ENCODE data around the gene CR1. TPM values are rescaled to one million over a fixed set of nuclear protein-coding genes. Genes with fewer than 3 reads are reported as not detected.
"Not testable (repeated sequence)": the region's sequence is repeated elsewhere in the genome, so short reads cannot be mapped to it uniquely, and the experiment has no call there.

Gene CR1
- total RNA-seq, 1 donor from 2014 or later: 10.1 TPM

DNA sequence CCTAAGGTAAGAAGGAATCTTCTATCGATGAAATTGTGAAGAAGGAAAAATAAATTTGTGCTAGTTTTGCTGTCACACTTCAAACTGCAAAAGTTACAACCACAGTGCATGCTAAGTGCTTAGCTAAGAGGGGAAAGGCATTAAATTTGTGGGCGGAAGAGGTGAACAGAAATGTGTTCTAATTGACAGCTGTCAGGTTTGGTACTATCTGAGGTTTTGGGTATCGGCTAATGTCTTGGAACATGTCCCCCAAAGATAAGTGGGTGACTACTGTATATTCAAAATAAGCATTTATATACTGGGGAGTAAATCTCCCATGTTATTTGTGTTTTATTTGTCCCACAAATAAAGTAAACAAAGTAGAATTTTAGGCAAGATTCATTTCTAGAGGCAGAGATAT lies 8.0 kb downstream of the CR1 start:
- no peak for DNase-seq (ENCODE audit: low spot score)

GRCh38 chr1:207504438-207504837 lies 8.5 kb downstream of the CR1 start:
- no peak for DNase-seq (ENCODE audit: low spot score)

GRCh38 chr1:207510444-207510843 lies 14.5 kb downstream of the CR1 start:
- no peak for DNase-seq (ENCODE audit: low spot score)

DNA sequence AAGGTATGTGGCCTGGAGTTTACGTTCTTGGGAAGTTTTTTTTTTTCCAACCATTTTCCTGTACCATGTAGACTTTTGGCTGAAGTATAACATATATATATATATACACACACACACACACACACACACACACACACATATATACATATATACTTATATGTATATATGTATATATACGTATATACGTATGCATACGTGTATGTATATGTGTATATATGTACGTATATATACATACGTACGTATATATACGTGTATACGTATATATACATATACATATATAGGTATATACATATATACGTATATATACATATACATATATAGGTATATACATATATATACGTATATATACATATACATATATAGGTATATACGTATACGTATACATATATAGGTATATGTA lies 18.9 kb downstream of the CR1 start:
- no peak for DNase-seq (ENCODE audit: low spot score)

- no peak for DNase-seq (ENCODE audit: low spot score)
Observed at GRCh38 chr1:207516729-207517128, 20.8 kb downstream of the CR1 start.

GRCh38 chr1:207518608-207519236 lies 22.8 kb downstream of the CR1 start:
- DNase-seq (ENCODE audit: low spot score): no peak

DNA sequence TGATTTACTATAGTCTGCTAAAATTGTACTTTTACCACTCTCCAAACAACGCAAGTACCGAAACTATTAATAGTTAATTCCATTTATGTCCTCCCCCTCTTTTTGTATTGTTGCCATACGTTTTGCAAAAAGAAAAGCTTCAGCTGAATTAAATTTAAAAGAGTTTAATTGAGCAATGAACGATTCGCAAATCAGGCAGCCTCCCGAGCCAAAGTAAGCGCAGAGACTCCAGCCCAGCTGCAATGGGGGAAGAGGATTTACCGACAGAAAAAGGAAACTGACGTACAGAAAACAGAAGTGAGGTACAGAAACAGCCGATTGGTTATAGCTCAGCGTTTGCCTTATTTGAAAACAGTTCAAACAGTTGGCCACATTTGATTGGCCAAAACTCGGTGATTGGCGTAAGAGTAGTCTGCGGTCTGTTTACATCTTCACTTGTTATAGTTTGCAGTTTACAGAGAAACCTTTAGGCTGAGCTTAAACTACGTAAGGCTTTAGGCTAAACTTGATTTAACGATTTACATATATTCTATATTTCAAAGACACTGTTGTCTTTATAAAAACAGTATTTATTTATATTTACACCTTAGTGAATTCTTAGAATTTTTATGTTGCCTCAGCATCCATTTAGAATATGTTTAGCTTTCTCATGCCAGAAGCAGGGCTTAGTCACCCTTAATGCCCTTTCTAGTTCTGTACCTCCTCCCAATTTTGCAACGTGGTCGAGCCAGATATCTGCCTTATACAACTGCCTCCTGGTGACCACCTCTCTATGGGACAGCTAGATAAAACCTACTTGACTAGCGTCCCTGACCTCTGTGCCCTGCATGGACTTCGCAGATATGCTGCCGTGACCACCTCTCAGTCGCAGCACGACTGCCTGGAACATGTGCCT lies 23.8 kb downstream of the CR1 start:
- no peak for DNase-seq (ENCODE audit: low spot score)

DNA sequence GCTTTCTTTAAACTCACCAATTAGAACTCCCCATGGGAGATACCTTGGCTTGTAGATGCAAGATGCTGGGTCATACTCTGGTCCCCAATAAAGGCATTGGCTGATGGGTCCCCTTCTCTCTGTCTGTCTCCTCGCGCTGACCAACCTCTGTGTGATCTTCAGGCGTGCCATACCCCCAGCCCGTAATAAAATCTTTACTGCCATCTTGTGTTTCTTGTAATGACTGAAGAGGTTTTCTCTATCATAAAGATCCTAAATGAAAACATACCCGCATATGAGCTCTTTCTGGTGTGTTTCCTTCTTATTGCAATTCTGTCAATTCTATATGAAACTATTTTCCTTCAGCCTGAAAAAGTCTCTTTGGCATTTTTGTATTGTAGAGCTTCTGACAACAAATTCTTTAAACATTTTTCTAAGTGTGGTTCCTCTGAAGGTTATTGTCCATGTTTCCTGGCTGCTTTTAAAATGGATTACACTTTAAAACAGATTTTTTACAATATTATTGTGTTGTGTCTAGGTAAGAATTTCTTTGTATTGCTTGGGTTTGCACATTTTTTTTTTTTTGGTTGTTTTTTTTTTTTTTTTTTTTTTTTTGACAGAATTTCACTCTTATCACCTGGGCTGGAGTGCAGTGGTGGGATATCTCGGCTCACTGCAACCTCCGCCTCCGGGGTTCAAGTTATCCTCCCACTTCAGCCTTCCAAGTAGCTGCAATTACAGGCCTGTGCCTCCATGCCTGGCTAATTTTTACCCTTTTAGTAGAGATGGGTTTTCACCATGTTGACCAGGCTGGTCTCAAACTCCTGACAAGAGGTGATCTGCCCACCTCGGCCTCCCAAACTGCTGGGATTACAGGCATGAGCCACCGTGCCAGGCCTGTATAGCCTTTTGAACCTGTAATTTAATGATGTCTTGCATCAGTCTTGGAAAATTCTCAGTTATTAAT lies 24.7 kb downstream of the CR1 start:
- not testable (repeated sequence) for DNase-seq (ENCODE audit: low spot score)

DNA sequence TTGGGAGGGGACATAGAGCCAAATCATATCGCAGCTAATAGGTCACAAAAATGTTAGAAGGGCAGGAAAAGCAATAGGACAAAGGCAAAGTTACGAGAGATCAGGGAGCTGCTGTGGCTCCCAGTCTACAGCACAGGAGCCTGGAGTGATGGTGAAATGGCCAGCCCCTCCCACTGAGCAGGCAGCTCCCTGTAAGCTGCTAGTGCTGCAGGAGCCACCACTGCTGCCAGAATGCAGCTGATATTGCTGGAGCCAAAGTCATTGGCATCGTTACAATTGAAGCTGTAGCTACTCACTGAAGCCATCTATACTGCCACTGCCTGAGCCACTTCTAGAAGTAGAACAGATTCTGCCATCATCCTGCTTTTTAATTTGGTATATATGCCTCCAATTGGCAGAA lies 29.3 kb downstream of the CR1 start:
- not testable (repeated sequence) for DNase-seq (ENCODE audit: low spot score)

DNA sequence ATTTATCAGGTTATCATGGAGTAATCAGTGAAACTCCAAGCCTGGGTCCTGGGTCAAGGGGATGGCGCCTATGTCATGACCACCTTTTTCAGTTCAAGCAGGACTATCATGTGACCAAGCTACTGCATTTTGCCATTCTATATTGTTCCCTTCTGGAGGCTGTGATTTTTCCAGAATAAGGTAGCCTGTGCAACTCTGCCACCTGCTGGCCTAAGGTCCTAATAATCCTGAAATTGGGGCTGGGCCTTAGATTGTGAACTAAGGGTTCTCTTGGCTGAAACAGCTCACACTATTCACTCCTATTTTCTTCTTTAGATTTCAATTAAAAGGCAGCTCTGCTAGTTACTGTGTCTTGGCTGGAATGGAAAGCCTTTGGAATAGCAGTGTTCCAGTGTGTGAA lies 32.4 kb downstream of the CR1 start:
- DNase-seq (ENCODE audit: low spot score): not testable (repeated sequence)

DNA sequence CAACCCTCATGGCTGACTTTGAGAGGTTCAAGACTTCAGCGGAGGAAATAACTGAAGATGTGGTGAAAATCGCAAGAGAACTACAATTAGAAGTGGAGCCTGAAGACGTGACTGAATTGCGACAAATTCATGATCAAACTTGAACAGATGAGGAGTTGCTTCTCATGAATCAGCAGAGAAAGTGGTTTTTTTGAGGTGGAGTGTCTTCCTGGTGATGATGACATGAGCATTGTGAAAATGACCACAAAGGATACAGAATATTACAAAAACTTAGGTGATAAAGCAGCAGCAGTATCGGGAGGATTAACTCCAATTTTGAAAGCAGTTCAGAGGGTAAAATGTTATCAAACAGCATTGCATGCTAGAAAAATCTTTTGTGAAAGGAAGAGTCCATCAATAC lies 40.3 kb downstream of the CR1 start:
- not testable (repeated sequence) for DNase-seq (ENCODE audit: low spot score)

DNA sequence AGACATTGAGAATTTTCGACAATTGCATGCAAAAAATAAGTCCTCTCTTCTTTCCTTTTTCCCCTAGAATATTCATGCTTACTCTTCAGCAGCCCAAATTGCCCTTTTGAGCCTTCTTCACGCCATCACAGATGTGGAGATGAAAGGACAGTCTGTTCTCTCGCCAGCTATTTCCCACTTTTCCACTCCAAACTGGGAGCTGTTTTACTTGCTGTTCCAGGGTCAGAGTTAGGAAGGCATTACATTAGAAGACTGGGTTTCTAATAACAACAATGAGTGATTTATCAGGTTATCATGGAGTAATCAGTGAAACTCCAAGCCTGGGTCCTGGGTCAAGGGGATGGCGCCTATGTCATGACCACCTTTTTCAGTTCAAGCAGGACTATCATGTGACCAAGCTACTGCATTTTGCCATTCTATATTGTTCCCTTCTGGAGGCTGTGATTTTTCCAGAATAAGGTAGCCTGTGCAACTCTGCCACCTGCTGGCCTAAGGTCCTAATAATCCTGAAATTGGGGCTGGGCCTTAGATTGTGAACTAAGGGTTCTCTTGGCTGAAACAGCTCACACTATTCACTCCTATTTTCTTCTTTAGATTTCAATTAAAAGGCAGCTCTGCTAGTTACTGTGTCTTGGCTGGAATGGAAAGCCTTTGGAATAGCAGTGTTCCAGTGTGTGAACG lies 50.9 kb downstream of the CR1 start:
- not testable (repeated sequence) for DNase-seq (ENCODE audit: low spot score)

DNA sequence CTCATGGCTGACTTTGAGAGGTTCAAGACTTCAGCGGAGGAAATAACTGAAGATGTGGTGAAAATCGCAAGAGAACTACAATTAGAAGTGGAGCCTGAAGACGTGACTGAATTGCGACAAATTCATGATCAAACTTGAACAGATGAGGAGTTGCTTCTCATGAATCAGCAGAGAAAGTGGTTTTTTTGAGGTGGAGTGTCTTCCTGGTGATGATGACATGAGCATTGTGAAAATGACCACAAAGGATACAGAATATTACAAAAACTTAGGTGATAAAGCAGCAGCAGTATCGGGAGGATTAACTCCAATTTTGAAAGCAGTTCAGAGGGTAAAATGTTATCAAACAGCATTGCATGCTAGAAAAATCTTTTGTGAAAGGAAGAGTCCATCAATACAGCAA lies 58.9 kb downstream of the CR1 start:
- DNase-seq (ENCODE audit: low spot score): not testable (repeated sequence)

- DNase-seq (ENCODE audit: low spot score): peak; percentile 6
Observed at GRCh38 chr1:207565546-207566468, 69.8 kb downstream of the CR1 start.

- not testable (repeated sequence) for DNase-seq (ENCODE audit: low spot score)
Observed at GRCh38 chr1:207571926-207572325, 76.0 kb downstream of the CR1 start.

DNA sequence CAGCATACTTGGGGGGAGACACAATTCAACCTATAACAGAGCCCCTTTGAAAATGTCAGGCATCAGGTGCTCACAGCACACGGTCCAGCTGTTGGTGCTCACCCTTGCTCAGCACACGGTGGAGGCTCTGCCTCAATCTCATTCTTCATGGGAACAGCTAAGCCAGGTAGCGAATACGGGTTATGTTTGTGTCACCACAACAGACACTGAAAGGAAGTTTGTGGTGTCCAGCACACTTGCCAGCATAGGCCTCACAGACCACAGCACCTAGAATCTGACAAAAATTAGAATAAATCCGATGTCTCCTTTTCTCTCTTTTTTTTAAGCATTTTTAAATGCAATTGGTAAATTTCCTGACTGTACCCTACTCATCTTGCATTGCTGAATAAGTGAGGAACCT lies 77.1 kb downstream of the CR1 start:
- not testable (repeated sequence) for DNase-seq (ENCODE audit: low spot score)

GRCh38 chr1:207575381-207575780 lies 79.4 kb downstream of the CR1 start:
- DNase-seq (ENCODE audit: low spot score): not testable (repeated sequence)

DNA sequence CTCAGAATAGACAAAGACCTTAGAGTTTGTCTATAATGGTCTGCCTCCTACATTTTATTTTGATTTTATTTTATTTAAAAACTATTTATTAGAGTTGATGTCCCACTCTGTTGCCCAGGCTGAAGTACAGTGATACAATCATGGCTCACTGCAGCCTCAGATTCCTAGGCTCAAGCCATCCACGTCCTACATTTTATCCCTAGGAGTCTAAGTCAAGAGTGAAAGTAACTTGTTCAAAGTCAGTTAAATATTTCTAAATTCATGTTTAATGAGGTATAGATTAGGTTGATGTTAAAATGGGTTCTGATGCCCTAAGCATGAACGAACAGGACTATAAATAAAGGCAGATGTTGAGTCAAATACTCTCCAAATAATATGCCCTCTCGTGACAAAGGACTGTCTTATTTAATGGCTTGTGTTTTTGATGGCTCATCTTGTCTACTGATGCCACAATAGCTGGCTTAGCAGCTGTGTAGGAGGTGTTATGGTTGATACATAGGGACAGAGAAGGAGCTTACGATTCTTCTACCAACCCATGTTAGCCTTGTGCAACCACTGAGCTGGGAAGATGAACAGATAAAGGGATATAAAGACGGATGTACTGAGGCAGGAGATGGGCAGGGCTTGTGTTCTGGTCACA lies 83.0 kb downstream of the CR1 start:
- no peak for DNase-seq (ENCODE audit: low spot score)

GRCh38 chr1:207579436-207579799 lies 83.5 kb downstream of the CR1 start:
- peak; percentile 34 for DNase-seq (ENCODE audit: low spot score)
